Gastrocnemius medialis (tissue), 4 donors: ENCODE measurements around the gene ILDR2. TPM values are rescaled to one million over a fixed set of nuclear protein-coding genes. Genes with fewer than 3 reads are reported as not detected.

Experiments used
- ATAC-seq, 2 donors: fragments of 150-250 bp; one replicate each; pipeline ENCODE4 v1.9.1; 2016
- DNase-seq, 2 donors: peaks; one replicate each; pipeline ENCODE4 v3.0.0-alpha.2; 2019
- H3K27ac ChIP-seq, 4 donors: fragments of 200-600 bp; sonication (generic); 1 replicate in 1 of 4; 2 replicates in 3 of 4; pipeline ENCODE4 v1.5.1; 2016 to 2018; ENCODE audit warnings: mild to moderate bottlenecking in 2 of 4, moderate library complexity in 1 of 4
- H3K27me3 ChIP-seq, 3 donors: fragments of 200-600 bp; sonication (generic) in 2 of 3; 1 replicate in 1 of 3; 2 replicates in 2 of 3; pipeline versions ENCODE4 v1.5.1 to v1.6.0; 2016 to 2019; ENCODE audit warnings: mild to moderate bottlenecking in 1 of 3, moderate library complexity in 1 of 3
- H3K36me3 ChIP-seq, 2 donors: fragments of 200-600 bp; sonication (generic) in 1 of 2; one replicate each; pipeline ENCODE4 v1.5.1; 2017 to 2018
- H3K4me1 ChIP-seq, 2 donors: fragments of 200-600 bp; sonication (generic) in 1 of 2; one replicate each; pipeline ENCODE4 v1.5.1; 2016 to 2017; ENCODE audit warnings: mild to moderate bottlenecking in 2 of 2
- H3K4me3 ChIP-seq, 4 donors: fragments of 200-600 bp; sonication (generic) in 3 of 4; 1 replicate in 1 of 4; 2 replicates in 3 of 4; pipeline ENCODE4 v1.5.1; 2016 to 2019; ENCODE audit warnings: mild to moderate bottlenecking in 2 of 4
- H3K9me3 ChIP-seq, 3 donors: fragments of 200-600 bp; sonication (generic) in 2 of 3; 1 replicate in 1 of 3; 2 replicates in 2 of 3; pipeline ENCODE4 v1.5.1; 2016 to 2019
- POLR2A ChIP-seq, 2 donors: fragments of 450-650 bp; IDR thresholded peaks; one replicate each; pipeline ENCODE4 v1.6.1; 2017; ENCODE audit warnings: antibody characterized with exemption in 2 of 2, mild to moderate bottlenecking in 2 of 2, moderate library complexity in 2 of 2
- in situ Hi-C, 4 donors: fragments of 200-750 bp; cut with MboI; loops; one replicate each; pipeline versions ENCODE4 v1.15.0 to v1.8.0; 2017; ENCODE audit warnings: low sequenced_read_pairs in 4 of 4
- intact Hi-C: fragments of 100-400 bp; cut with DNase I; formaldehyde crosslinking; loops from one replicate; pipeline ENCODE4 v1.15.1; 2023; ENCODE audit warnings: low total_unique reads
- total RNA-seq, 4 donors: library from RNA; depleted of rRNA; stranded (reverse); fragments of >200 nt; gene quantifications; one replicate each; pipeline versions ENCODE4 v1.1.0 to v1.2.3, GENCODE V29; 2016
- TF ChIP-seq, protein P1 (sequence below), 5 experiments: fragments of 450-650 bp in 3 of 5; fragments of 200-600 bp in 2 of 5; sonication (generic) in 2 of 5; IDR thresholded peaks in 4 of 5; conservative IDR thresholded peaks in 1 of 5; 1 replicate in 4 of 5; 2 replicates in 1 of 5; pipeline ENCODE4 v1.5.1; 2016 to 2019; ENCODE audit warnings: antibody characterized with exemption in 5 of 5, mild to moderate bottlenecking in 3 of 5, moderate library complexity in 3 of 5

ILDR2 gene
- total RNA-seq, 4 donors from 2014 or later, result 0.10 to 0.47 (median 0.25) TPM

DNA sequence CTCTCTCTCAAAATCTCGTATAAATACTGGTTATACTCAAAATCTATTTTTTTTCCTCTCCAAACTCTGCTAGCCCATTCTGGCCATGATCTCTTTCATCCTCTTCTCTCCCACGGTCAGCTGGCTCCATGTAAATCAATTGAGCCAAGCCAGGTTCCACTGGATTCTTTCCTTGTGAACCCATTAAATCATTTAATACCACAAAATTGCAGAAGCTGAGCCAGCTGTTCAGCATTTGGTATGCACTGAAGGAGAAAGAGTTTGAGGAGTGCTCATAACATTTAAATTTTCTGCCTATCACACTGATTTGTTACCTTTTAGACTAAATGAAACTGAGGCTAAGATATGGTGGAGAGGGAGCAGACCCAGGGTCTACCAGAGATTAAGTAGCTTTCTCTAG lies 70.2 kb downstream of the ILDR2 start:
- Histone ChIP-seq H3K9me3 (no peaks in the 10 kb centered on the region), H3K27ac (no peak overlapping the region), H3K27me3 (no peaks in the 10 kb centered on the region), H3K4me1 (no peaks in the 10 kb centered on the region), H3K4me3 (no peak overlapping the region), H3K36me3 (no peaks in the 10 kb centered on the region)
- intact Hi-C loops (no loop called here), in situ Hi-C loops (no loop called here)
- no peak for TF ChIP-seq POLR2A (IDR thresholded peaks at IDR 0.05)
- TF ChIP-seq, protein P1, sequence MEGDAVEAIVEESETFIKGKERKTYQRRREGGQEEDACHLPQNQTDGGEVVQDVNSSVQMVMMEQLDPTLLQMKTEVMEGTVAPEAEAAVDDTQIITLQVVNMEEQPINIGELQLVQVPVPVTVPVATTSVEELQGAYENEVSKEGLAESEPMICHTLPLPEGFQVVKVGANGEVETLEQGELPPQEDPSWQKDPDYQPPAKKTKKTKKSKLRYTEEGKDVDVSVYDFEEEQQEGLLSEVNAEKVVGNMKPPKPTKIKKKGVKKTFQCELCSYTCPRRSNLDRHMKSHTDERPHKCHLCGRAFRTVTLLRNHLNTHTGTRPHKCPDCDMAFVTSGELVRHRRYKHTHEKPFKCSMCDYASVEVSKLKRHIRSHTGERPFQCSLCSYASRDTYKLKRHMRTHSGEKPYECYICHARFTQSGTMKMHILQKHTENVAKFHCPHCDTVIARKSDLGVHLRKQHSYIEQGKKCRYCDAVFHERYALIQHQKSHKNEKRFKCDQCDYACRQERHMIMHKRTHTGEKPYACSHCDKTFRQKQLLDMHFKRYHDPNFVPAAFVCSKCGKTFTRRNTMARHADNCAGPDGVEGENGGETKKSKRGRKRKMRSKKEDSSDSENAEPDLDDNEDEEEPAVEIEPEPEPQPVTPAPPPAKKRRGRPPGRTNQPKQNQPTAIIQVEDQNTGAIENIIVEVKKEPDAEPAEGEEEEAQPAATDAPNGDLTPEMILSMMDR (IDR thresholded peaks at IDR 0.05 in 4 of 5, conservative IDR thresholded peaks at IDR 0.05 in 1 of 5), result no peak
- ATAC-seq (no peak), DNase-seq (no peak)

DNA sequence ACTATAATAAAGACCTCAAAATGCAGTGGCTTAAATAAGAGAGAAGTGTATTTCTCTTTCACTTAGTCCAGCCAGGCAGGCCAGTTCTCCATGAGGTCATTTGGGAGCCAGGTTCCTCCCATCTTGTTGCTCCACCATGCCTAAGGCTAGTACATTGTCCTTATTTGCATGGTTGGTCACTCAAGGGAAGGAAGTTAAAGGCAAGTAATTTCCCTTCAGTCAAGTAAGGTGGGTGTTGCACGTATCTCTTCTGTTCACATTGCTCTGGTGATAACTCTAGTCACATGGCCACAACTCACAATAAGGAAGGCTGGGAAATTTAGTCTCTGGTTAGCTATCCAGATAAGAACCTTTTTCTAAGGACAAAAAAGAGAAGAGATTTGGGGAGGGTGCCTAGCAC lies 72.1 kb downstream of the ILDR2 start:
- no peaks in the 10 kb centered on the region for H3K9me3 ChIP-seq
- H3K4me3 ChIP-seq, result no peak overlapping the region
- intact Hi-C loops (no loop called here), in situ Hi-C loops (no loop called here)
- H3K27me3 ChIP-seq, result no peaks in the 10 kb centered on the region
- DNase-seq, result no peak
- no peak for TF ChIP-seq POLR2A (IDR thresholded peaks at IDR 0.05)
- TF ChIP-seq, protein P1 (IDR thresholded peaks at IDR 0.05 in 4 of 5, conservative IDR thresholded peaks at IDR 0.05 in 1 of 5), result no peak
- no peaks in the 10 kb centered on the region for H3K4me1 ChIP-seq
- H3K36me3 ChIP-seq, result no peaks in the 10 kb centered on the region
- no peak for ATAC-seq
- no peak overlapping the region for H3K27ac ChIP-seq

- Histone ChIP-seq H3K27ac (no peak overlapping the region), H3K9me3 (no peaks in the 10 kb centered on the region), H3K4me1 (no peaks in the 10 kb centered on the region), H3K27me3 (no peaks in the 10 kb centered on the region), H3K4me3 (no peak overlapping the region), H3K36me3 (no peaks in the 10 kb centered on the region)
- TF ChIP-seq, protein P1 (IDR thresholded peaks at IDR 0.05 in 4 of 5, conservative IDR thresholded peaks at IDR 0.05 in 1 of 5), result no peak
- TF ChIP-seq POLR2A (IDR thresholded peaks at IDR 0.05), result no peak
- ATAC-seq (no peak), DNase-seq (no peak)
- in situ Hi-C loops (no loop called here), intact Hi-C loops (no loop called here)
These were observed 73.1 kb downstream of the ILDR2 start for GRCh38 chr1:166902279-166902678.

DNA sequence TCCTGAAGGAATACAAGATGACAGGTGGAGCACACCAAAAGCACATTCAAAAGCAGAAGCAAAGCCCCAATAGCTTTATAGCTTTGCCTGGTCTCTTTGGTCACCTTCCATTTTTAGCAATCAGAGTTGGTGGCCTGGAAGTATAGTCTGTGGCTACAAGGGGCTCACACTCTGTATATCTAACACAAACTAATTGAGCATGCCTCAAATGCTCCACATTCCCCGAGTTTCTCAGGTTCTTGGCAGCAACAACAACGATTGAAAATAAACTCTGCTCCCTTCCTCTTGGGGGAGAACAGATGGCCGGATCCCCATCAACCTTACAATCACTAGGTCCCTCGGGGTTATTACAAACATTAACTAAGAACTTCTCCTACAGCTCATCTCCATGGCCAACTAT lies 74.4 kb downstream of the ILDR2 start:
- Histone ChIP-seq H3K27me3 (no peaks in the 10 kb centered on the region), H3K4me1 (no peaks in the 10 kb centered on the region), H3K36me3 (no peaks in the 10 kb centered on the region), H3K27ac (no peak overlapping the region), H3K9me3 (no peaks in the 10 kb centered on the region), H3K4me3 (no peak overlapping the region)
- intact Hi-C loops, result no loop called here
- in situ Hi-C loops, result no loop called here
- no peak for TF ChIP-seq POLR2A (IDR thresholded peaks at IDR 0.05)
- TF ChIP-seq, protein P1 (IDR thresholded peaks at IDR 0.05 in 4 of 5, conservative IDR thresholded peaks at IDR 0.05 in 1 of 5), result no peak
- no peak for DNase-seq
- ATAC-seq, result no peak

DNA sequence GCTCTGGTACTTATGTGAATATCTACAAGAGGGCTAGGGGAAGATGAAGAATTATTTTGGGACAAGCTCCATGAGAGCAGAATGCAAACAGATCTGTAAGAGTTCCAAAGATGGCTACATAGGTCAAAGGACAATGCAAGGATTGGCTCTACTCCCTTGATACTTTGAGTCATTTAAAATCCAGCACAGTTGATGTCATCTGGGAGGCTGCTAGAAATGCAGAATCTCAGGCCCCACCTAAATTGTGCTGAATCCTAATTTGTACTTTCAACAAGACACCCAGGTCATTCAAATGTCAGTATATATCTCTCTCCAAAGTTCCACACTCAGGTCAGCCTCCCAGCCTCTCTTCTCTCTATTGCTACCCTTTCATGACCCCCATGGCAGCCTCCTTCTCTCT lies 75.6 kb downstream of the ILDR2 start:
- in situ Hi-C loops, result no loop called here

More for the DNA sequence above, 75.6 kb downstream of the ILDR2 start:
- no peak overlapping the region for H3K4me3 ChIP-seq
- TF ChIP-seq, protein P1 (IDR thresholded peaks at IDR 0.05 in 4 of 5, conservative IDR thresholded peaks at IDR 0.05 in 1 of 5), result no peak
- no peak for TF ChIP-seq POLR2A (IDR thresholded peaks at IDR 0.05)
- DNase-seq (no peak), ATAC-seq (no peak)
- intact Hi-C loops, result no loop called here
- H3K27ac ChIP-seq, result no peak overlapping the region
- H3K27me3 ChIP-seq, result no peaks in the 10 kb centered on the region
- no peaks in the 10 kb centered on the region for H3K4me1 ChIP-seq
- no peaks in the 10 kb centered on the region for H3K9me3 ChIP-seq
- H3K36me3 ChIP-seq, result no peaks in the 10 kb centered on the region
